Right hindlimb (tissue), 1 donor: ENCODE data around the gene C11orf87.

ENCODE experiments used
- DNase-seq: peaks from one replicate; pipeline ENCODE4 v3.0.0-alpha.2; 2018

The C11orf87 gene

DNA sequence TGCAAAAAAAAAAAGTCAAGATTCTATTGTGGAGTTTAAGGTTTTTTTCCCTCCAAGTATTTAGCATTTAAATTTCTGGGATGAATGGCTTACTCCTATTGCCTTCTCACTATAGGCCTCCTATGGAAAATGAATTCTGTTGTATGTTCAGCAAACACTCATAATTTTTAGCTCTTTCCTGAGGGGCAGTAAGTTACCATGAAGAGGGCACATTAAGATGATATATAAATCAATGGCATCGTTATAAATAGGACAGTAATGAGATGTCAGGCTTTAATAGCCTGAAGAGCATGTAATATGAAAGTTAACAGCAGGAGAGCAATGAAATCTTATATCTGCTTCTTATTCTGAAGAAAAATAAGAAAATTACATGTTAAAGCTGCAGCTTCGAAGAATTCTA lies 32.9 kb downstream of the C11orf87 start:
- no peak for DNase-seq
